Measurements from ENCODE around the gene HOXC11. TPM values are rescaled to one million over a fixed set of nuclear protein-coding genes. Genes with fewer than 3 reads are reported as not detected.

Gene HOXC11
- total and polyA plus RNA-seq, 10 of the 15 experiments (the other 5 are each of a cell fraction or from before 2014, with no cell fraction given) = not detected

- DNase-seq (ENCODE audit: low read depth, low spot score) (no peak), ATAC-seq (peak; percentile 20), FAIRE-seq (no peak)
- no peak overlapping the region for H2AFZ ChIP-seq (ENCODE audit: control insufficient read depth, low read depth, low read length)
- no peak overlapping the region for H3K27ac ChIP-seq (ENCODE audit: control insufficient read depth, insufficient read depth)
- intact Hi-C loops (cut with micrococcal nuclease; ENCODE audit: unreplicated experiment) (loop anchor here (5.0 to 10.0 kb wide), 3 partner anchors 194 to 284 kb away; no protein-coding TSS in a partner anchor), in situ Hi-C loops (cut with MboI) (no loop called here)
- POLR2A ChIA-PET = interaction anchor here (1.0 kb wide), 1 partner anchor 11 kb away, joined by 3 read pairs; the partner anchor contains the start of gene HOXC9
- H3K79me2 ChIP-seq (ENCODE audit: control insufficient read depth, insufficient read depth, low read length) = no peaks in the 10 kb centered on the region
- H3K4me2 ChIP-seq (ENCODE audit: control insufficient read depth, insufficient read depth) = peak overlapping the region; percentile 75; the same call in 1 of the 2 replicates
- H3K9me3 ChIP-seq (replicated peaks; ENCODE audit: control insufficient read depth, insufficient read depth, low read length) = no peaks in the 10 kb centered on the region
- H3K9ac ChIP-seq (ENCODE audit: control insufficient read depth, insufficient read depth, low read length) = no peak overlapping the region
- WGBS (ENCODE audit: insufficient coverage, insufficient replicate concordance, low lambda C conversion rate, missing lambda C conversion rate) = under 1% methylated on average over 5 of the region's 5 CpGs
- SMC1A ChIA-PET (ENCODE audit: uncharacterized antibody, unreplicated experiment) = interaction anchor here (1.0 to 4.5 kb wide), 5 partner anchors 11 to 228 kb away, joined by 3 to 29 read pairs (median 3); no protein-coding TSS in a partner anchor
- RAD21 ChIA-PET (ENCODE audit: unreplicated experiment) = interaction anchor here (1.1 to 2.2 kb wide), 4 partner anchors 17 to 219 kb away, joined by 3 to 7 read pairs (median 4); partner anchors contain the start of genes HOXC5 and SMUG1
- CTCF ChIA-PET = interaction anchor here (0.8 to 5.5 kb wide), 13 partner anchors 32 to 288 kb away, joined by 3 to 54 read pairs (median 5); no protein-coding TSS in a partner anchor
- H3K4me3 ChIP-seq = no peak overlapping the region
- H3K4me1 ChIP-seq (ENCODE audit: control insufficient read depth, insufficient read depth, low read length) = peaks cover 15% of the 10 kb centered on the region
- no TSS peak for BruUV-seq (replicated peaks)
- peaks cover 36 to 59% of the 10 kb centered on the region in 2 experiments for H3K27me3 ChIP-seq (replicated peaks in 1 of 2; ENCODE audit: control insufficient read depth in 2 of 2, insufficient read depth in 2 of 2, low read length in 1 of 2)
- no peak for TF ChIP-seq REST (IDR thresholded peaks at IDR 0.05; ENCODE audit: low read depth, low read length)
- TF ChIP-seq CBFB (IDR thresholded peaks at IDR 0.05; ENCODE audit: low read depth) = no peak
- TF ChIP-seq SRF (IDR thresholded peaks at IDR 0.05; ENCODE audit: low read depth in 2 of 2, low read length in 2 of 2) = no peak
- TF ChIP-seq CBX3 (IDR thresholded peaks at IDR 0.05; ENCODE audit: borderline replicate concordance, low read depth) = no peak
- no peak for TF ChIP-seq RELB (IDR thresholded peaks at IDR 0.05; ENCODE audit: low read depth)
- H3K36me3 ChIP-seq (ENCODE audit: control insufficient read depth in 2 of 2, insufficient read depth in 2 of 2, low read length in 1 of 2) = no peaks in the 10 kb centered on the region
- peaks cover 3% of the 10 kb centered on the region; the same call in 1 of the 2 replicates for H4K20me1 ChIP-seq (ENCODE audit: control insufficient read depth, insufficient read depth)
Measured at GRCh38 chr12:53988541-53989226, 15.8 kb downstream of the HOXC11 start.

Measured in GM12878 (cell line).